HepG2 (cell line): ENCODE measurements around the gene BMERB1. TPM values are rescaled to one million over a fixed set of nuclear protein-coding genes. Genes with fewer than 3 reads are reported as not detected.

Experiments used
- MIER3 ChIP-seq: IDR thresholded peaks from 2 replicates; pipeline ENCODE4 v1.6.1; 2016; ENCODE audit warnings: missing compliant biosample characterization, borderline replicate concordance
- NFE2 ChIP-seq: sonication (generic); formaldehyde crosslinking; IDR thresholded peaks from 2 replicates; pipeline ENCODE4 v1.4.0; 2020; ENCODE audit warnings: missing genetic modification reagents
- NFKBIZ ChIP-seq: IDR thresholded peaks from 2 replicates; pipeline ENCODE4 v1.6.1; 2018; ENCODE audit warnings: missing genetic modification reagents, missing compliant biosample characterization
- NFYC ChIP-seq: IDR thresholded peaks from 2 replicates; pipeline ENCODE4 v1.6.1; 2016; ENCODE audit warnings: missing genetic modification reagents, missing compliant biosample characterization
- REL ChIP-seq: sonication (generic); formaldehyde crosslinking; conservative IDR thresholded peaks from 2 replicates; pipeline ENCODE4 v1.8.0; 2022; ENCODE audit warnings: mild to moderate bottlenecking, missing genetic modification reagents, moderate library complexity
- ZNF180 ChIP-seq: sonication (generic); formaldehyde crosslinking; IDR thresholded peaks from 2 replicates; pipeline ENCODE4 v1.4.0; 2020; ENCODE audit warnings: low read depth, missing genetic modification reagents, borderline replicate concordance
- ZNF205 ChIP-seq: IDR thresholded peaks from 2 replicates; pipeline ENCODE4 v1.6.1; 2018; ENCODE audit warnings: missing biosample characterization, missing genetic modification reagents
- ZNF256 ChIP-seq: sonication (generic); formaldehyde crosslinking; conservative IDR thresholded peaks from 2 replicates; pipeline ENCODE4 v1.4.0; 2020; ENCODE audit warnings: missing genetic modification reagents
- ZNF260 ChIP-seq: sonication (generic); formaldehyde crosslinking; IDR thresholded peaks from 2 replicates; pipeline ENCODE4 v1.4.0; 2020; ENCODE audit warnings: missing genetic modification reagents, low read depth, mild to moderate bottlenecking, borderline replicate concordance
- ZNF709 ChIP-seq: sonication (generic); formaldehyde crosslinking; IDR thresholded peaks from 2 replicates; pipeline ENCODE4 v1.5.0; 2020; ENCODE audit warnings: mild to moderate bottlenecking, missing genetic modification reagents
- ZNF720 ChIP-seq: sonication (generic); formaldehyde crosslinking; IDR thresholded peaks from 2 replicates; pipeline ENCODE4 v1.4.0; 2020; ENCODE audit warnings: missing genetic modification reagents
- polyA plus RNA-seq, 8 experiments: library from polyadenylated mRNA; depleted of rRNA in 3 of 8; stranded (reverse) in 7 of 8; unstranded in 1 of 8; fragments of >200 nt; fragmentation: Illumina TruSeq in 4 of 8; extraction: Trizol in 4 of 8; gene quantifications; 2 replicates each; pipeline versions ENCODE4 v1.2.1 to v1.2.3, GENCODE V29; 2011 to 2016; ENCODE audit warnings: low read depth in 4 of 8, missing spikeins in 1 of 8, mixed read lengths in 1 of 8; ENCODE audit not compliant: insufficient read depth in 1 of 8
- total RNA-seq, 5 experiments: library from RNA; depleted of rRNA; stranded (reverse); fragments of >200 nt; fragmentation: Illumina TruSeq; extraction: Trizol; gene quantifications; 2 replicates each; pipeline ENCODE4 v1.2.3, GENCODE V29; 2016; ENCODE audit warnings: low read depth in 1 of 5
- TF ChIP-seq, protein P1 (sequence below): sonication (generic); formaldehyde crosslinking; IDR thresholded peaks from 2 replicates; pipeline ENCODE4 v1.8.1; 2023; ENCODE audit warnings: mild to moderate bottlenecking, missing genetic modification reagents
- TF ChIP-seq, protein P2 (sequence below): sonication (generic); formaldehyde crosslinking; IDR thresholded peaks from 2 replicates; pipeline ENCODE4 v1.4.0; 2020; ENCODE audit warnings: missing genetic modification reagents
- TF ChIP-seq, protein P3 (sequence below): sonication (generic); formaldehyde crosslinking; IDR thresholded peaks from 2 replicates; pipeline ENCODE4 v1.8.1; 2023; ENCODE audit warnings: mild to moderate bottlenecking, moderate library complexity, missing genetic modification reagents
- TF ChIP-seq, protein P4 (sequence below): IDR thresholded peaks from 2 replicates; pipeline ENCODE4 v1.6.1; 2016; ENCODE audit warnings: low read depth, control low read depth
- TF ChIP-seq, protein P5 (sequence below): sonication (generic); formaldehyde crosslinking; IDR thresholded peaks from 2 replicates; pipeline ENCODE4 v1.4.0; 2020; ENCODE audit warnings: missing genetic modification reagents
- TF ChIP-seq, protein P6 (sequence below): sonication (generic); formaldehyde crosslinking; IDR thresholded peaks from 2 replicates; pipeline ENCODE4 v1.5.1; 2020; ENCODE audit warnings: missing genetic modification reagents, mild to moderate bottlenecking, borderline replicate concordance

The BMERB1 gene
- total and polyA plus RNA-seq, 2 of the 13 experiments (the other 11 are each of a cell fraction or from before 2014, with no cell fraction given), result 1.4 TPM

DNA sequence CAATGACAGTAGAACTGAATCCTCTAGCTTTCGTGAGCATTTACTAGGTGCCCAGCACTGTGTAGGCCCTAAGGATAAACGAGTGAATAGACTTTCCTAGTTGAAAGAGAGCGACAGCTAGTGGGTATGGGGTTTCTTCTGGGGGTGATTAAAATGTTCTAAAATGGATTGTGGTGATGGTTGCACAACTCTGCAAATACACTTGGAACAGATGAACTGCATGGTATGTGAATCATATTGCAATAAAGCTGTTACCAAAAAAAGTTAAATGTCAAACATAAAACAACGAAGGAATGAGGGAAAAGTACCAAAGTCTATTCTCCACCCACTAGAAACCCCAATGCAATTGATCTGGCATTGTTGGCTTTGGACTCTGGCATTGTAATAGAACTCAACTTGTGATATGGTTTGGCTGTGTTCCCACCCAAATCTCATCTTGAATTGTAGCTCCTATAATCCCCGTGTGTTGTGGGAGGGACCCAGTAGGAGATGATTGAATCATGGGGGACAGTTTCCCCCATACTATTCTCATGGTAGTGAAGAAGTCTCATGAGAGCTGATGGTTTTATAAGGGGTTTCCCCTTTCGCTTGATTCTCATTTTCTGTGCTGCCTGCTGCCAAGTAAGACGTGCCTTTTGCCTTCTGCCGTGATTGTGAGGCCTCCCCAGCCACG lies 138.1 kb downstream of the BMERB1 start (continued):
- TF ChIP-seq, protein P1, sequence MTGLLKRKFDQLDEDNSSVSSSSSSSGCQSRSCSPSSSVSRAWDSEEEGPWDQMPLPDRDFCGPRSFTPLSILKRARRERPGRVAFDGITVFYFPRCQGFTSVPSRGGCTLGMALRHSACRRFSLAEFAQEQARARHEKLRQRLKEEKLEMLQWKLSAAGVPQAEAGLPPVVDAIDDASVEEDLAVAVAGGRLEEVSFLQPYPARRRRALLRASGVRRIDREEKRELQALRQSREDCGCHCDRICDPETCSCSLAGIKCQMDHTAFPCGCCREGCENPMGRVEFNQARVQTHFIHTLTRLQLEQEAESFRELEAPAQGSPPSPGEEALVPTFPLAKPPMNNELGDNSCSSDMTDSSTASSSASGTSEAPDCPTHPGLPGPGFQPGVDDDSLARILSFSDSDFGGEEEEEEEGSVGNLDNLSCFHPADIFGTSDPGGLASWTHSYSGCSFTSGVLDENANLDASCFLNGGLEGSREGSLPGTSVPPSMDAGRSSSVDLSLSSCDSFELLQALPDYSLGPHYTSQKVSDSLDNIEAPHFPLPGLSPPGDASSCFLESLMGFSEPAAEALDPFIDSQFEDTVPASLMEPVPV (CRISPR knock-in tag), result no peak
- TF ChIP-seq NFYC (CRISPR knock-in tag), result 0 out of 2 replicates have a peak, but pooled peaks have one; percentile 11
- TF ChIP-seq REL (CRISPR knock-in tag), result no peak
- no peak for TF ChIP-seq ZNF180 (CRISPR knock-in tag)
- TF ChIP-seq ZNF205 (CRISPR knock-in tag), result no peak
- TF ChIP-seq ZNF260 (CRISPR knock-in tag), result no peak
- TF ChIP-seq, protein P2, sequence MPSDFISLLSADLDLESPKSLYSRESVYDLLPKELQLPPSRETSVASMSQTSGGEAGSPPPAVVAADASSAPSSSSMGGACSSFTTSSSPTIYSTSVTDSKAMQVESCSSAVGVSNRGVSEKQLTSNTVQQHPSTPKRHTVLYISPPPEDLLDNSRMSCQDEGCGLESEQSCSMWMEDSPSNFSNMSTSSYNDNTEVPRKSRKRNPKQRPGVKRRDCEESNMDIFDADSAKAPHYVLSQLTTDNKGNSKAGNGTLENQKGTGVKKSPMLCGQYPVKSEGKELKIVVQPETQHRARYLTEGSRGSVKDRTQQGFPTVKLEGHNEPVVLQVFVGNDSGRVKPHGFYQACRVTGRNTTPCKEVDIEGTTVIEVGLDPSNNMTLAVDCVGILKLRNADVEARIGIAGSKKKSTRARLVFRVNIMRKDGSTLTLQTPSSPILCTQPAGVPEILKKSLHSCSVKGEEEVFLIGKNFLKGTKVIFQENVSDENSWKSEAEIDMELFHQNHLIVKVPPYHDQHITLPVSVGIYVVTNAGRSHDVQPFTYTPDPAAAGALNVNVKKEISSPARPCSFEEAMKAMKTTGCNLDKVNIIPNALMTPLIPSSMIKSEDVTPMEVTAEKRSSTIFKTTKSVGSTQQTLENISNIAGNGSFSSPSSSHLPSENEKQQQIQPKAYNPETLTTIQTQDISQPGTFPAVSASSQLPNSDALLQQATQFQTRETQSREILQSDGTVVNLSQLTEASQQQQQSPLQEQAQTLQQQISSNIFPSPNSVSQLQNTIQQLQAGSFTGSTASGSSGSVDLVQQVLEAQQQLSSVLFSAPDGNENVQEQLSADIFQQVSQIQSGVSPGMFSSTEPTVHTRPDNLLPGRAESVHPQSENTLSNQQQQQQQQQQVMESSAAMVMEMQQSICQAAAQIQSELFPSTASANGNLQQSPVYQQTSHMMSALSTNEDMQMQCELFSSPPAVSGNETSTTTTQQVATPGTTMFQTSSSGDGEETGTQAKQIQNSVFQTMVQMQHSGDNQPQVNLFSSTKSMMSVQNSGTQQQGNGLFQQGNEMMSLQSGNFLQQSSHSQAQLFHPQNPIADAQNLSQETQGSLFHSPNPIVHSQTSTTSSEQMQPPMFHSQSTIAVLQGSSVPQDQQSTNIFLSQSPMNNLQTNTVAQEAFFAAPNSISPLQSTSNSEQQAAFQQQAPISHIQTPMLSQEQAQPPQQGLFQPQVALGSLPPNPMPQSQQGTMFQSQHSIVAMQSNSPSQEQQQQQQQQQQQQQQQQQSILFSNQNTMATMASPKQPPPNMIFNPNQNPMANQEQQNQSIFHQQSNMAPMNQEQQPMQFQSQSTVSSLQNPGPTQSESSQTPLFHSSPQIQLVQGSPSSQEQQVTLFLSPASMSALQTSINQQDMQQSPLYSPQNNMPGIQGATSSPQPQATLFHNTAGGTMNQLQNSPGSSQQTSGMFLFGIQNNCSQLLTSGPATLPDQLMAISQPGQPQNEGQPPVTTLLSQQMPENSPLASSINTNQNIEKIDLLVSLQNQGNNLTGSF (CRISPR knock-in tag), result no peak
- no peak for TF ChIP-seq ZNF256 (CRISPR knock-in tag)
- no peak for TF ChIP-seq ZNF720 (CRISPR knock-in tag)
- TF ChIP-seq NFKBIZ (CRISPR knock-in tag), result no peak
- TF ChIP-seq, protein P3, sequence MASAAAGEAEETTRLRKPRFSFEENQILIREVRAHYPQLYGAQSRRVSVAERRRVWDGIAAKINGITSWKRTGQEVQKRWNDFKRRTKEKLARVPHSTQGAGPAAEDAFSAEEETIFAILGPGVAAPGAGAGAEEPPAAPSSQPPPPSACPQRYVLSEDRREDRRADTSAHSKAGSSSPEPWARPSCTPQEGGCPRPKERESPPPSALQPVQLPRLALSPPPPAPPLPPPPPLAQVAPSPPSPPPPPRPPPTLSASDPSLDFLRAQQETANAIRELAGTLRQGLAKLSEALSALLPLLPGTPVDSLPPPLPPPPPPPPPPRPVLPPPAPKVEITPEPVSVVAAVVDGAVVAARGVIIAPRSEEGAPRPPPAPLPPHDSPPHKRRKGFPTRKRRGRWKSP, result no peak
- TF ChIP-seq MIER3 (CRISPR knock-in tag), result 0 out of 2 replicates have a peak, but pooled peaks have one; percentile 58
- TF ChIP-seq, protein P4, sequence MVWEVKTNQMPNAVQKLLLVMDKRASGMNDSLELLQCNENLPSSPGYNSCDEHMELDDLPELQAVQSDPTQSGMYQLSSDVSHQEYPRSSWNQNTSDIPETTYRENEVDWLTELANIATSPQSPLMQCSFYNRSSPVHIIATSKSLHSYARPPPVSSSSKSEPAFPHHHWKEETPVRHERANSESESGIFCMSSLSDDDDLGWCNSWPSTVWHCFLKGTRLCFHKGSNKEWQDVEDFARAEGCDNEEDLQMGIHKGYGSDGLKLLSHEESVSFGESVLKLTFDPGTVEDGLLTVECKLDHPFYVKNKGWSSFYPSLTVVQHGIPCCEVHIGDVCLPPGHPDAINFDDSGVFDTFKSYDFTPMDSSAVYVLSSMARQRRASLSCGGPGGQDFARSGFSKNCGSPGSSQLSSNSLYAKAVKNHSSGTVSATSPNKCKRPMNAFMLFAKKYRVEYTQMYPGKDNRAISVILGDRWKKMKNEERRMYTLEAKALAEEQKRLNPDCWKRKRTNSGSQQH, result no peak
- no peak for TF ChIP-seq ZNF709 (CRISPR knock-in tag)
- no peak for TF ChIP-seq NFE2 (CRISPR knock-in tag)
- TF ChIP-seq, protein P5, sequence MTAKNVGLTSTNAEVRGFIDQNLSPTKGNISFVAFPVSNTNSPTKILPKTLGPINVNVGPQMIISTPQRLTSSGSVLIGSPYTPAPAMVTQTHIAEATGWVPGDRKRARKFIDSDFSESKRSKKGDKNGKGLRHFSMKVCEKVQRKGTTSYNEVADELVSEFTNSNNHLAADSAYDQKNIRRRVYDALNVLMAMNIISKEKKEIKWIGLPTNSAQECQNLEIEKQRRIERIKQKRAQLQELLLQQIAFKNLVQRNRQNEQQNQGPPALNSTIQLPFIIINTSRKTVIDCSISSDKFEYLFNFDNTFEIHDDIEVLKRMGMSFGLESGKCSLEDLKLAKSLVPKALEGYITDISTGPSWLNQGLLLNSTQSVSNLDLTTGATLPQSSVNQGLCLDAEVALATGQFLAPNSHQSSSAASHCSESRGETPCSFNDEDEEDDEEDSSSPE (CRISPR knock-in tag), result no peak
- TF ChIP-seq, protein P6, sequence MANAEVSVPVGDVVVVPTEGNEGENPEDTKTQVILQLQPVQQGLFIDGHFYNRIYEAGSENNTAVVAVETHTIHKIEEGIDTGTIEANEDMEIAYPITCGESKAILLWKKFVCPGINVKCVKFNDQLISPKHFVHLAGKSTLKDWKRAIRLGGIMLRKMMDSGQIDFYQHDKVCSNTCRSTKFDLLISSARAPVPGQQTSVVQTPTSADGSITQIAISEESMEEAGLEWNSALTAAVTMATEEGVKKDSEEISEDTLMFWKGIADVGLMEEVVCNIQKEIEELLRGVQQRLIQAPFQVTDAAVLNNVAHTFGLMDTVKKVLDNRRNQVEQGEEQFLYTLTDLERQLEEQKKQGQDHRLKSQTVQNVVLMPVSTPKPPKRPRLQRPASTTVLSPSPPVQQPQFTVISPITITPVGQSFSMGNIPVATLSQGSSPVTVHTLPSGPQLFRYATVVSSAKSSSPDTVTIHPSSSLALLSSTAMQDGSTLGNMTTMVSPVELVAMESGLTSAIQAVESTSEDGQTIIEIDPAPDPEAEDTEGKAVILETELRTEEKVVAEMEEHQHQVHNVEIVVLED (CRISPR knock-in tag), result no peak
